HG02852 (cell line): ENCODE results near the gene ENHO.
"Not testable (repeated sequence)": the region's sequence is repeated elsewhere in the genome, so short reads cannot be mapped to it uniquely, and the experiment has no call there.

Source experiments
- ATAC-seq: cut with Tn5 transposase; IDR thresholded peaks from one replicate; pipeline ENCODE4 v1.9.1; 2021; ENCODE audit warnings: mild to moderate bottlenecking, moderate library complexity; ENCODE audit not compliant: unreplicated experiment

Gene ENHO

GRCh38 chr9:34482746-34483145, 40.0 kb downstream of the ENHO start:
- not testable (repeated sequence) for ATAC-seq

GRCh38 chr9:34481620-34482019, 41.2 kb downstream of the ENHO start:
- not testable (repeated sequence) for ATAC-seq

GRCh38 chr9:34479431-34479866, 43.3 kb downstream of the ENHO start:
- no peak for ATAC-seq

- ATAC-seq, result no peak
Measured at GRCh38 chr9:34477541-34477940, 45.2 kb downstream of the ENHO start.

GRCh38 chr9:34475097-34475496, 47.7 kb downstream of the ENHO start:
- ATAC-seq, result no peak
